Activated T-cell treated with anti-CD3 and anti-CD28 coated beads, Interleukin-2, amount 50 U/mL, for 1 hour (primary cell): Measurements from ENCODE around the gene LRSAM1.

Experiments
- DNase-seq: peaks from one replicate; pipeline ENCODE4 v3.0.0-alpha.2; 2020

Gene LRSAM1

DNA sequence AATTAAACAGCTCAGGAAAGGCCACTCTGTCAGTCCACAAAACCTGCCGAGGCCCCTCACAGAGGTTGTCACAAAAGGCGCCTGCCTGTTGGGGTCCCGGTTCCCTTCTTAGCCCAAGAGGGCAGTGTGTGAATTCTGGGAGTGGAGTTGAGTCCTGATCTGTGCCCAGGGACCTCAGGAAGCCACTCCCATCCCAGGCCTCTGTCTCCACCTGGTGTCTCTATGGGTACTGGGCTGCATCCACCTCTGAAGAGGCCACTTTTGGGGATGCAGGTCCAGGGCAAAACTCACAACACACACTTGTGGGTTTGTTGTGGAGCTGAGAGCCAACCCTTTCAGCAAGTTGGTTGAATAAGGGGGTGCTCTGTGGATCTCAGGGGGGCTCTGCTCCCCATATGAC is 86.5 kb downstream of the LRSAM1 start:
- no peak for DNase-seq

DNA sequence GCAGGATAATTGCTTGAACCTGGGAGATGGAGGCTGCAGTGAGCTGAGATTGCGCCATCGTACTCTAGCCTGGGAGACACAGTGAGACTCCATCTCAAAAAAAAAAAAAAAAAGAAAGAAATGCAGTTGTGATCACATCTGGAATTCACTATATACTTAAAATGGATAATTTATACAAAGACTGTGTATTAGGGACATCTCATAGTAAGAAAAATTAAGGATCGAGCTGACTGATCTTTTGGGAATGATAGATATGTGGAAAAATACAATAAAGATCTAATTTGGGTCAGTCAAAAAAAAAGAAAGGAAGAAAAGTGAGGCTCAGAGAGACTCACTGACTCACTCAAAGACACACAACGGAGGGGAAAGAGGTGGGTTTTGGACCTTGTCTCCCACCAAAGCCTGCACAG is 87.5 kb downstream of the LRSAM1 start:
- no peak for DNase-seq

DNA sequence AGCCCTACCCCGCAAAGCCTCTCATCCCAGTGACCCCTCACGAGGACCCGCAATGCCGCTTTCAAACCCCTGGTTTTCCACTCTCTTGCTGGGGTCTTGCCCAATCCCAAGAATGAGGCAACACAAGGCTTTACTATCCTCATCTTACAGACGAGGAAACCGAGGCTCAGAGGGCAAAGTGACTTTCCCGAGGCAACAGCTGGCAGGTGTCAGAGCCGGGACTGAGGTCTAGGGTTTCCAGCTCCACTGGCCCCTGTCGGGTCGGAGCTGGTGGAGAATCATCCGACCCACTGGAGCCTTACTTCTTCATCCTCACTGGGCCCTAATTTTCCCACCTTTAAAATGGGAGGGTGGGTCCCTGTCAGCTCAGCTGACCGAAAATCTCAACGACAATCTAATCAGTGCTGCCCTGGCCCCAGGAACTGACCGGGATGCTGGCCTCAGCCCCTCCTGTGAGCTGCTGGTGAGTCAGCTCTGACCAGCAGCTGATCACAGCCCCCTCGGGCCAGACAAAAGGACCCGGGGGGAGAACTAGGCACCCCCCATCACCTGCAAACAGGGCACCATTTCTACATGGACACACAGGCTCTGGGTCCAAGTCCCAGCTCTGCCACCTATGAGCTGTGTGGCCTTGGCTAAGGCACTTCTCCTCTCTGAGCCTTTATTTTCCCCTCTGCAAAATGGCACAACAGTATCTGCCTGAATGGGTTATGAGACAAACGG is 88.1 kb downstream of the LRSAM1 start:
- no peak for DNase-seq

DNA sequence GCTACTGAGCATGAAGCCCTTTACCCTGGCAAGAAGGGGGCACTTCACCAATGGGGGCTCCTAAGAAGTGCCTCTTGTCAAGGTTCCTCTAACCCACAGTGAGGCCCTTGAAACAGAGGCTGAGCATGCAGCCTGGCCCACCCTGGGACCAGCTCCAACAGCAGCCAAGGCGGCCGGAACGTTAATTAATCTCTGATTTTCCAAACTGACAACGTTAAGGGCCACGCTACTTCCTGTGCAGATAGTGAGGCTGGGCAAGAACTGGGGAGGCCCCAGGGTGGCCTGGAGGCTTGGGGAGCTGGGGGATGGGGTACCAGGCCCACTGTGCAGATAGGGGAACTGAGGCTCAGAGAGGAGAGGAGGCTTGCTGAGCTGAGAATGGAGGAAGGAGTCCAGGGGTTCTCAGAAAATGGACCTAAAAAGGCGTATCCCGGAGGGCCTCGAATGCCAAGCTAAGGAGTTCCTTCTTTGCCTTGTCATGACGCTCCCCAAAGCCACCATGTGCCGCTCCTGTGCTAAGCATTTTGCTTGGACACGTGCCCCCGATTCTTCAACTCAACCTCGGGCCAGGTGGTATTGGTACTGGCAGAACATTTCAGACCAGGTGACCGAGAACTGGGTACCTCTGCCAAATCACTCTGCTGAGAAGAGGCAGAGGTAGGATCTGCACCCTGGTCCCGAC is 88.8 kb downstream of the LRSAM1 start:
- no peak for DNase-seq

DNA sequence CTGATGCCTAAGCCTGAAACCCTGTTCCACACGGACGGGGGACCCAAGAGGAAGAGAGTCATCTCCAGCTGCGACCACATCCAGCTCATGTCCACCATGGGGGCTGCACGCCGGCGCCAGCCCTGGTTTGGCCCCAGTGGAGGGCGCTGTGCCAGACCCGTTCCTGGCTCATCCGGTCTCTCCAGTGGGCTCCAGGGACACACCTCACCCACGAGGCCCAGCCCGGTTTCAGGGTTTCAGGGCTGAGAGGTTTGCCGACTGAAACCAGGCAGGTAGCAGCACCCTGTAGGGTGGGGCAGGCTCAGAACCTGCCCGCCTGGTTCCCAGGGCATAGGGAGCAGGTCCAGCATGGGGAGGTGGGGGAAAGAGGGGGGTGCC is 89.3 kb downstream of the LRSAM1 start:
- DNase-seq, result no peak

DNA sequence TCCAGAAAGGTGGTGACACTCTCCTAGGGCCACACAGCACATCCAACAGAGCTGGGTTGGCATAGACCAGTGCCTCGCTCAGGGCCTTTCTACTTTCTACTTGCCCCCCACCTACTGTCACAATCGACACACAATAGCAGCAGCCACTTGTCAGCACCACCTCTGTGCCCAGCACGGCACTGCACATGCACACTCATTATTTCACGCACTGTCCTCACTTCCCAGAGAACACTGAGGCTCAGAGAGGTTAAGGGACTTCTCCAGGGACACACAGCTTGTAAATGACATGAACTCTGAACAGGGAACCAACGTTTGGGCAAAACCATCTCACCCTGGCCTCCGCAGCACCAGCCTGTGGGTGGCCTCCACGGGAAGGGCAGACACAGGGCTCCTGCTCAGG is 89.9 kb downstream of the LRSAM1 start:
- DNase-seq, result no peak

DNA sequence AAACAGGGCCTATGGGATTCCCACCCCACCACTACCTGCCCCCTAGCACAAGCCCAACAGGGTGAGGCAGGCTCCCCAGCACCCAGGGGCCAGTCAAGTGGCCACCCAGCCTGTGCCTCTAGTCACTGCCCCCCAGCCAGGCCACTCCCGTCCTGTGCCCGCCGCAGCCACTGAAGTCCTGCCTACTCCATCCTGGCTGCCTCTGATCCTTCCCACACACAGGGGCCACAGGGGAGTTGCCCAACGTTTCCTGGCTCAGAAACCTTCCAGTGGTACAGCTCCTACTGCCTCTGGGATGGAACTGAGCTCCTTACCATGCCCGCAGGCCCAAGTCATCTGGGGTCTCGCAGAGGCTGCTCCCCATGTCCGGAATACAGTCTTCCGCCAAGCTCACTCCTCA is 90.6 kb downstream of the LRSAM1 start:
- DNase-seq, result no peak

DNA sequence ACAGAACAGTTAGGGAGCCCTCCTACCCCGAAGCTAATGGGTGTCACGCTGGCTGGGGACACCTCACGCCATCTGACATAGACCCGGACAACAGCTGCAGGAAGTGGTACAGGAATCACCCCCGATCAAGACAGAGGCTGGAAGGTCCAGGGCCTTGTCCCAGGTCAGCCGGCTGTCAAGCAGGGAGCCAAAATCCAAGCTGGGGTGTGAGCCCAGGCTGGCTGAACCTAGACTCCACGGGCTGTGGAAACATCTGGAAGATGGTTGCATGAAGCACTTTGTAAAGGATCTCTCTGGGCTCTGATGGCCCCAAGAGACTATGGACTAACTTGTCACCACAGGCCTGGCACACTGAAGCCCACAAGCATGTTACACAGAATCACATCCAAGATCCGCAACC is 91.9 kb downstream of the LRSAM1 start:
- no peak for DNase-seq

DNA sequence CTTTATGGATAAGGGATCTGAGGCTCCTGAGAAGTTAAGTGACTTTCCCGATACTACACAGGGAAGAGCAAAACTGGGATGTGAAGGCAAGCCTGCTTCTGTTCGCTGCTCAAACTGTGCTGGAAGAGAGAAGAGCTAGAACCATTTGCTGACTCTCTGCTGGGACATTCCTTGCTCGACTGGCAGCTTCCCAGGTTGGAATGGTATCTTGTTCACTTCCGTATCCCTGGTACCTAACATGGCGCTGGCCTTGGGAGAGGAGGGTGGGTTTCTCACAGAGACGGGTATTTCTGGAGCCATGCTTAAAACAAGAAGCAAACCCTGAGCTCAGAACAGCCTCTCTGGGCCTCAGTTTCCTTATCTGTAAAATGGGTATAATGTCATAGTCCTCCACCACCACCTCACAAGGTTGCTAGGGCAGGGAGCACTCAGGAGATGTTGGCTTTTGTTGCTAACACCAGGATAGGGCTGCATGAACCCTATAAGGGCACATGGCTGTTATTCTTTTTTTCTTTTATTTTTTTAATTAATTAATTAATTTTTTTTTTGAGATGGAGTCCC is 92.7 kb downstream of the LRSAM1 start:
- DNase-seq, result no peak

DNA sequence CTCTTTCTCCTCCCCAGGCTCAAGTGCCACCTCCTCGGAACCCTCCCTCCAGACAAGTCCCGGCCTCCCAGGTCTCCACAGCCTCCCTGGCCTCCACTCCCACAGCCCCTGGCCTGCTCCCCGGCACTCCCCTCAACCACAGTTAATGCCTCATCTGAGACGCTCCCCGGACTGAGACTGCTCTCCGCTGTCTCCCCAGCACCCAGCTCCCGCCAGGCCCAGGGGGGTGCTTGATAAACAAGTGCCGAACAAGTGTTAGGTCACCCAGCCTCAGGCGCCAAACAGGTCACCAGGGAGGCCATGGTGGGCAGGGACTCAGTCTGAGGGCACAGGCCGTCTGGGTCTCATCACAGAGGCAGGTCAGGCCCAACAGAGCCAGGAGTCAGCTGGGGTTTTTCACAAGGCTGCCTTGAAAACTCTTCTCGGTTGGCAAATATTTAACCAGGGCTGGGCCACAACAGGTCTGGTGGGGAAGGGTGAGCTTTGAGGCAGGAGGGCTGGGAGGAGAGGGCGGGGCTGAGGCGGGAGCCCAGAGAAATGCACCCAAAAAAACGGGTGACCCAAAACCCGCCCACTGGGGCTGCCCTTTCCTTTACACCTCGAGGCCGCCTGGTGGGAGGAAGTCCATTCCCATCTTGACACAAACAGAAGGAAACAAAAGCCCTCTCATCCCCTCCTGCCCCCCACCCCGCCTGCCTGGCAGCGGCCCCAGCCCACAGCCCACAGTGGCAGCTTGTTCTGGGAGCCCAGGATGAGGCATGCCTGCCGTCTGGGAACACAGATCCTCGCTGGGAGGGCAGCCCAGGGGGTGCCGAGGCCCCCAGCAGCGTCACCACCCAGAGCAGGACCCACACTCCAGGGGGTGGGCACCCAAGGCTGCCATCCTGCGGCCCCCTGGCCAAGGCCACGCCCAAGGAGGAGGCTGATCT is 94.2 kb downstream of the LRSAM1 start:
- no peak for DNase-seq

DNA sequence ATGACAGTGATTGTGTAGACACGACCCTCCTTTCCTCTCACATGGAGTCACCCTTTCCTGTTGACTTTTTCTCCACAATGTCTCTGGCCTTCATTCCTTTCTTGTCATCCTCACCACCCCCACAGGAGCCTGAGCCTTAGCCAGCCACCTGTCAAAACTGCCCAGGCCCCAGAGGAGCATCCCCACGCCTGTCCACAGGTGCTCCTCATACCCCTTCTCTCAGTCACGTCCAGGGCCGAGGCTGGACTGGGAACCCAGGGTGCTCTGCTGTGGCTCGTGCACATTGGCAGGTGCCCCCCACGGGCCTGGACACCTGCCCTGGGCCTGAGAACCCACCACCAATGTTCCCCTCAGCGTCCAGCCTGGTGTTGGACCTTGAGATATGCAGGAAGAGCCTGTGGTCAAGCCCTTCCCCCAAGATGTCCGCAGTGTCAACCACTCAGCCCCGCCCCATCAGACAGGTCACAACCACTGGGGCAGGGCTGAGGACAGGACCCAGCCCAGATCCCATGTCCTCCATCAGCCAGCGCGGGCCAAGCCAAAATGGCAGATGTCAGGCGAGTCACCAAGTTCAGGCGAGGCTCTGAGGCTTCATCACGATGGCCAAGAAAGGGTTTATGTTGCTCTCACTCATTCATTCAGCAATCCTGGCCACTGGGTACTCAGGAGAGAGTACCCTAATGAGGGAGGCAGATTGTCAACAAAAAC is 95.0 kb downstream of the LRSAM1 start:
- no peak for DNase-seq

DNA sequence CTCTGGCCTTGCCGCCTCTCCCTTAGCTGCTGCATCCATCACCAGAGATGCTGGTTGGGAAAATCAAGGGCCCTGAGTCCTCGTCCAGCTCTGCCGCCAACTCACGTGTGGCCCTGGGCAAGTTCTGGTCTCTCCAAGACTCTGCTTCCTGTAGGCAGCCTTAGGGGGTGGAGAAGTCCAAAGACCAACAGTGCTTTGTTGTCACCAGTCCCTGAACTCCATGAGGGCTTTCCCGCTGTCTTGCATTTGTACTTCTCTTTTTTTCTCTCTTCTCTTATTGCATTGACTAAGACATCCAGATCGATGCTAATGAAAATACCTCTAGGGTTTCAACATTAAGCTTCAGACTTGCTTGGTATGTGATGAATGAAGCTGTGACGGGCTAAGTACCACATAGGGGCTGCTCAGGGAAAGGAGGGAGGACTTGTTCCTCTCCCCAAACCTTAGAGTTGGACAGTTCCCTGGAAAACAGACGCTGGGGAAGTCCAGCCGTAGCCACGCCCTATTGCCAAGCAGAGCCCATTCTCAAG is 97.1 kb downstream of the LRSAM1 start:
- no peak for DNase-seq

DNA sequence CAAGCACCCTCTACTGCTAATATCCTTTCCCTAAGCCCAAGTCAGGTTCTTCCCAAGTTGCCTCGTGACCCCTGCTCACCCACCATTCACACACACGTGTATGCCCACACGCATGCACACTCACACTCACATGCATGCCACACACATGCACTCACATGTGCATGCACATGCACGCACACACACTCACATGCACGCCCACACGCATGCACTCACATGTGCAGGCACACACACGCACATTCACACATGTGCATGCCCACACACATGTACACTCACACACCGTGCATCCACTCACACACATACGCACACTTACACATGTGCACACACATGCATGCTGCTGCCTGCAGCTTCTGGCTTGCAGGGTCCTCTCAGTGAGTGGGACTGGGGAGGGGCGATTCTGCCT is 97.9 kb downstream of the LRSAM1 start:
- no peak for DNase-seq

DNA sequence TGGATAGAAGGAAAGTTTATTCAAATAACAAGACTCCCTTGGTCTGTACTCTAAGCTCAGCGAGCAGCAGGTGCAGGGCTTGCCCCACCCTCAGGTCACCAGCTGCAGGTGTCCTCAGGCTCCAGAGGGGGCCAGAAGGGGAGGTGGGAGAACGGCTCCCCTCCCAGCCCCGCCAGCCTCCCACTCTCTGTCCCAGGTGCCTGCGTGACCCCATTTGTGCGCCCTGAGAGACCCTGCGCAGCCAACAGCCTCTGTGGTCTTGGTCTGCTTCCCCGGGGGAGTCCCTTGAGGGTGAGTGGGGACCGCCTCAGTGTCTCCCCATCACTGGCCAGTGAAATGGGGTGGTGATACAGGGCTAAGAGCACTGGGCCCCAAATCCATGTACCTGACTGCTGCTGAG is 98.4 kb downstream of the LRSAM1 start:
- DNase-seq, result no peak

DNA sequence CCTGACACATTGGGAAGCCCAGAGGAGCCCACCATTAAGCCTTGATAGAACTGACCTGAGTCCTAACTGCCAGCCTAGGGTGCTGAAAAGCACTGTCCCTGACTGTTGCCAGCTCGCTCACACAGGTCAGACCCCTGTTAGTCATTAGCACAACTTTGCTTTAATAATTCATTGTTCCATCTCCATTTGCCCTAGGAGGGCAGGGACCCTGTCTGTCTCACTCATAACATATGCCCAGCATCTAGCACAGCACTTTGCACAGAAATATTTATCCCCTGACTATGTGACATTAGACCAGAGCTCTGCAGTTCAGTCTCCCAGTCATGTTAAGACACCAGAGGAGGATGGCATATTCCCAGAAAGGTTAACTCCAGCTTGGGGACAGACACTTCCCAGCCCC is 99.0 kb downstream of the LRSAM1 start:
- no peak for DNase-seq

DNA sequence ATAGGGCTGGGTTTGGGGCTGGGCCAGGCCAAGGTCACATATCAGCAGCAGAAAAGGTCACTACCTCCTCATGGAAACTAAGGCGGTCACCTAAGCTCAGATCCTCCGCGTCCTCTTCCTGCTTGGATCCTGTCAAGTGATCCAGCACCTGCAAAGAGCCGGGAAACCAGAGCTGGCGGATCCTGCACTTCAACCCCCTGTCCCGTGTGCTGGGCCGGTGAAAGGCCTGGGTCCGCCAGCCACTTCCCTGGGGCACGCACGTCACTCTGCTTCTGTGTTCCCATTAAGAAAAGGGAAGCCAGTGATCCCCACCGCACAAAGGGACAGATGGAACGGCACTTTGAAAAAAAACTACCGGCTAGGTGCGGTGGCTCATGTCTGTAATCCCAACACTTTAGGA is 99.4 kb downstream of the LRSAM1 start:
- DNase-seq, result no peak
